PC-3 (cell line): ENCODE measurements around the gene MTF1. TPM values are rescaled to one million over a fixed set of nuclear protein-coding genes. Genes with fewer than 3 reads are reported as not detected.
A peak's percentile ranks its signal among the peaks of the same experiment; 100 is the strongest.

ENCODE experiments used
- ATAC-seq: fragments of 200-7000 bp; cut with Tn5 transposase; 2 replicates; pipeline ENCODE4 v1.9.1; 2020; ENCODE audit warnings: mild to moderate bottlenecking, moderate library complexity
- BruUV-seq: library from RNA; stranded (reverse); fragments of 400-500 nt; replicated peaks from 2 replicates; lab custom pipeline; 2021; lab: Mats Ljungman, UMichigan
- CTCF ChIA-PET: fragments of 300-600 bp; sonication (Branson Sonifier 250); formaldehyde crosslinking; loops from one replicate; lab custom pipeline; 2022; ENCODE audit warnings: antibody characterized with exemption; lab: Charles Lee
- POLR2A ChIA-PET: fragments of 300-600 bp; sonication (Branson Sonifier 250); formaldehyde crosslinking; loops from one replicate; lab custom pipeline; 2022; ENCODE audit warnings: antibody characterized with exemption; ENCODE audit not compliant: unreplicated experiment; lab: Charles Lee
- DNase-seq: peaks from one replicate; pipeline ENCODE4 v3.0.0-alpha.2; 2015
- H2AFZ ChIP-seq: fragments of 300-600 bp; sonication (generic); 2 replicates; pipeline ENCODE4 v1.6.0; 2016; ENCODE audit warnings: antibody characterized with exemption, low read length
- H3F3A ChIP-seq: fragments of 300-600 bp; sonication (generic); one replicate; pipeline ENCODE4 v1.6.0; 2017; ENCODE audit warnings: antibody characterized with exemption, low read length, control low read depth, mild to moderate bottlenecking; ENCODE audit not compliant: unreplicated experiment
- H3K27ac ChIP-seq: fragments of 300-600 bp; sonication (generic); 2 replicates; pipeline ENCODE4 v1.5.1; 2016; ENCODE audit warnings: mild to moderate bottlenecking, low read length
- H3K27me3 ChIP-seq: fragments of 300-600 bp; sonication (generic); 2 replicates; pipeline ENCODE4 v1.6.1; 2016; ENCODE audit warnings: low read length, mixed read lengths
- H3K36me3 ChIP-seq: fragments of 300-600 bp; sonication (generic); 2 replicates; pipeline ENCODE4 v1.6.1; 2016; ENCODE audit warnings: low read depth, mixed run types, low read length, mixed read lengths
- H3K4me1 ChIP-seq: fragments of 300-600 bp; sonication (generic); 2 replicates; pipeline ENCODE4 v1.5.1; 2016; ENCODE audit warnings: low read length; ENCODE audit not compliant: insufficient read depth
- H3K4me2 ChIP-seq: fragments of 300-600 bp; sonication (generic); 2 replicates; pipeline ENCODE4 v1.6.0; 2016; ENCODE audit warnings: low read length
- H3K4me3 ChIP-seq: fragments of 300-600 bp; sonication (generic); 2 replicates; pipeline ENCODE4 v1.5.1; 2016; ENCODE audit warnings: mild to moderate bottlenecking, low read length, mixed read lengths
- H3K79me2 ChIP-seq: fragments of 300-600 bp; sonication (generic); 2 replicates; pipeline ENCODE4 v1.6.1; 2017; ENCODE audit warnings: low read length, mixed read lengths
- H3K9ac ChIP-seq: fragments of 300-600 bp; sonication (generic); 2 replicates; pipeline ENCODE4 v1.6.0; 2016; ENCODE audit warnings: mild to moderate bottlenecking, low read length
- H3K9me2 ChIP-seq: fragments of 300-600 bp; sonication (generic); replicated peaks from 2 replicates; pipeline ENCODE4 v1.6.1; 2016; ENCODE audit warnings: mixed run types, low read length, mixed read lengths
- H3K9me3 ChIP-seq: fragments of 300-600 bp; sonication (generic); 2 replicates; pipeline ENCODE4 v1.6.1; 2016; ENCODE audit warnings: low read length, mixed read lengths
- H4K20me1 ChIP-seq: fragments of 300-600 bp; sonication (generic); 2 replicates; pipeline ENCODE4 v1.6.1; 2016; ENCODE audit warnings: low read length, mixed read lengths
- CTCF ChIP-seq: fragments of 300-600 bp; sonication (generic); conservative IDR thresholded peaks from 2 replicates; pipeline ENCODE4 v1.5.1; 2017; ENCODE audit warnings: antibody characterized with exemption, low read depth, mild to moderate bottlenecking, low read length
- EZH2 ChIP-seq: fragments of 300-600 bp; sonication (generic); IDR thresholded peaks from one replicate; pipeline ENCODE4 v1.6.1; 2017; ENCODE audit warnings: antibody characterized with exemption, mild to moderate bottlenecking, low read length; ENCODE audit not compliant: unreplicated experiment
- EZH2phosphoT487 ChIP-seq: fragments of 300-600 bp; sonication (generic); IDR thresholded peaks from 2 replicates; pipeline ENCODE4 v1.6.1; 2018; ENCODE audit warnings: mild to moderate bottlenecking, antibody characterized with exemption, low read length, borderline replicate concordance
- intact Hi-C: fragments of 100-400 bp; cut with micrococcal nuclease; formaldehyde crosslinking; loops from 2 replicates; pipeline ENCODE4 v1.9.0; 2023
- total RNA-seq: library from RNA; depleted of rRNA; stranded (reverse); fragments of >200 nt; gene quantifications from 2 replicates; pipeline ENCODE4 v1.2.3, GENCODE V29; 2014

MTF1 gene
- total RNA-seq, 1 experiment from 2014 or later: 5.4 TPM

- ATAC-seq (peak; percentile 85), DNase-seq (peak; percentile 63)
- Histone ChIP-seq H3K4me2 (peak within 1 kb of the TSS; percentile 89), H3K9ac (peak within 1 kb of the TSS; percentile 72), H3K36me3 (peaks cover 5% of the 10 kb centered on the region; the same call in 1 of the 2 replicates), H3K9me3 (no peaks in the 10 kb centered on the region), H3K4me3 (peak within 1 kb of the TSS; percentile 85), H3K27me3 (no peaks in the 10 kb centered on the region), H3K27ac (no peak within 1 kb of the TSS), H3K4me1 (peaks cover 15% of the 10 kb centered on the region), H3K9me2 (no peaks in the 10 kb centered on the region), H4K20me1 (0 out of 2 replicates have a peak, but pooled peaks cover 4% of the 10 kb centered on the region), H2AFZ (peak within 1 kb of the TSS; percentile 77), H3F3A (no peaks in the 10 kb centered on the region), H3K79me2 (peaks cover 21% of the 10 kb centered on the region)
- ChIA-PET CTCF (no interaction called here), POLR2A (interaction anchor here (0.6 kb wide), 1 partner anchor 66 kb away, joined by 5 read pairs; no protein-coding TSS in a partner anchor)
- no peak for TF ChIP-seq EZH2
- peak; percentile 48; the same call in 1 of the 2 replicates for TF ChIP-seq EZH2phosphoT487
- intact Hi-C loops: no loop called here
- no TSS peak for BruUV-seq
Measured at GRCh38 chr1:37793773-37794371, 65.5 kb downstream of the MTF1 start, which contains the start of gene MANEAL. TSS of gene MANEAL (plus strand) at chr1:37793847. CDS start at chr1:37794183, 336 bp downstream.

DNA sequence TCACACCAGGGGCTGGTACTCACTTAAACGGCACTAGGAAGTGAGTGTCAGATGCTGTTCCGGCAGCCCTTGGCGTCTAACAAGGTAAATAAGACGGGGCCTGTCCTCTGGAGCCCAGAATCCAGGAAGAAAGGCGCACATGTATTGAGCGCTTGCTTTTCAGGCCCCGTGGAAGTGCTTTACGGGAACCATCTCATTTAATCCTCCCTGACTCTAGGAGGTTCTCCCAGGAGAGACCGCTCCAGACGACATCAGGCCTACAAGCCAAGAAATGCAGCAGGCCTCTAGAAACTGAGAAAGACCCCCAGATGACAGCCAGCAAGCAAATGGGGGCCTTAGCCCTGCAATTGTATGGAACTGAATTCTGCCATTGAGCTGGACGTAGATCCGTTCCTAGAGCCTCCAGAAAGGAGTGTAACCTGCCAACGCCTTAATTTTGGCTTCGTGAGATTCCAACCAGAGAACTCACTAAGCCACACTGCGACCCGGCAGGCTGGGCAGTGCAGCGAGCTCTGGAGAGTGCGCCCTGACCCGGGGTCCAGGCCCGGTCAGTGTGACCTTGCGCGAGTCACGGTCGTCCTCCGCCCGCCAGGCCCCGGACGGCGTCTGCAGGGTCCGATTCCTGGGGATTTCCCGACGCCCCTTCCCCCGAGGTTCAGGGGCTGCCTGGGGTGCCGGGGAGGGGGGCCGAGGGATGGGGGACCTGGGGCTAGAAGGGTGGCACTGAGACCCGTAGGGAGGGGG, 66.3 kb downstream of the MTF1 start:
- no peak overlapping the region for H3K27ac ChIP-seq
- no peak for ATAC-seq
- CTCF ChIA-PET: no interaction called here

More for the DNA sequence above, 66.3 kb downstream of the MTF1 start:
- Histone ChIP-seq H3K4me1 (peaks cover 15% of the 10 kb centered on the region), H3K4me2 (peak overlapping the region; percentile 71), H3K79me2 (peaks cover 21% of the 10 kb centered on the region), H3F3A (no peaks in the 10 kb centered on the region), H3K4me3 (peak overlapping the region; percentile 50), H3K36me3 (peaks cover 5% of the 10 kb centered on the region; the same call in 1 of the 2 replicates), H4K20me1 (0 out of 2 replicates have a peak, but pooled peaks cover 4% of the 10 kb centered on the region), H2AFZ (peak overlapping the region; percentile 61), H3K9me2 (no peaks in the 10 kb centered on the region), H3K27me3 (no peaks in the 10 kb centered on the region), H3K9ac (no peak overlapping the region), H3K9me3 (no peaks in the 10 kb centered on the region)
- TF ChIP-seq EZH2 (no peak), EZH2phosphoT487 (no peak), CTCF (no peak)
- DNase-seq: no peak
- POLR2A ChIA-PET: no interaction called here
- intact Hi-C loops: no loop called here
- no TSS peak for BruUV-seq
